Vagina (tissue), 2 donors: Measurements from ENCODE around the gene ARL5C.

Experiments
- POLR2A ChIP-seq, 2 donors: fragments of 450-650 bp; IDR thresholded peaks; one replicate each; pipeline ENCODE4 v1.6.1; 2017; ENCODE audit warnings: antibody characterized with exemption in 2 of 2, mild to moderate bottlenecking in 2 of 2, moderate library complexity in 2 of 2
- POLR2AphosphoS5 ChIP-seq, 2 donors: sonication (generic); formaldehyde crosslinking; IDR thresholded peaks; one replicate each; pipeline ENCODE4 v1.9.0; 2017; ENCODE audit warnings: antibody characterized with exemption in 2 of 2, mild to moderate bottlenecking in 2 of 2, low read depth in 1 of 2; ENCODE audit not compliant: insufficient read depth in 1 of 2
- TF ChIP-seq, protein P1 (sequence below), 3 experiments: fragments of 450-650 bp in 2 of 3; fragments of 200-600 bp in 1 of 3; sonication (generic) in 1 of 3; IDR thresholded peaks; one replicate each; pipeline ENCODE4 v1.5.1; 2017 to 2019; ENCODE audit warnings: antibody characterized with exemption in 3 of 3, mild to moderate bottlenecking in 2 of 3, moderate library complexity in 2 of 3

DNA sequence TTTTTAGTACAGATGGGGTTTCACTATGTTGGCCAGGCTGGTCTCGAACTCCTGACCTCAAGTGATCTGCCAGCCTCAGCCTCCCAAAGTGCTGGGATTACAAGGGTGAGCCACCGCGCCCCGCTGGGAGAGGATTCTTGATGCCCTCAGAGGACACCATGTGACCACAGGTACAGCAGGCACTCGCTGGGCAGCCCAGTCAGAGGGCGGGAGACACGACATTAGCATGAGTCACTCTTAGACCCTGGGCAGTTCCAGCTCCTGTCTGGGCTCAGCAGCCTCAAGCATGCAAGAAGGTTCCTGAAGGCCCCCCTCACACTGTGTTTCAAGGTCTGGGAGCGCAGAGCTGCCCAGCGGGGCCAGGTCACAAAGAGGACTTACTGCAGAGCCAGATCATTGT is 47.9 kb upstream of the ARL5C start:
- TF ChIP-seq, protein P1, sequence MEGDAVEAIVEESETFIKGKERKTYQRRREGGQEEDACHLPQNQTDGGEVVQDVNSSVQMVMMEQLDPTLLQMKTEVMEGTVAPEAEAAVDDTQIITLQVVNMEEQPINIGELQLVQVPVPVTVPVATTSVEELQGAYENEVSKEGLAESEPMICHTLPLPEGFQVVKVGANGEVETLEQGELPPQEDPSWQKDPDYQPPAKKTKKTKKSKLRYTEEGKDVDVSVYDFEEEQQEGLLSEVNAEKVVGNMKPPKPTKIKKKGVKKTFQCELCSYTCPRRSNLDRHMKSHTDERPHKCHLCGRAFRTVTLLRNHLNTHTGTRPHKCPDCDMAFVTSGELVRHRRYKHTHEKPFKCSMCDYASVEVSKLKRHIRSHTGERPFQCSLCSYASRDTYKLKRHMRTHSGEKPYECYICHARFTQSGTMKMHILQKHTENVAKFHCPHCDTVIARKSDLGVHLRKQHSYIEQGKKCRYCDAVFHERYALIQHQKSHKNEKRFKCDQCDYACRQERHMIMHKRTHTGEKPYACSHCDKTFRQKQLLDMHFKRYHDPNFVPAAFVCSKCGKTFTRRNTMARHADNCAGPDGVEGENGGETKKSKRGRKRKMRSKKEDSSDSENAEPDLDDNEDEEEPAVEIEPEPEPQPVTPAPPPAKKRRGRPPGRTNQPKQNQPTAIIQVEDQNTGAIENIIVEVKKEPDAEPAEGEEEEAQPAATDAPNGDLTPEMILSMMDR (IDR thresholded peaks at IDR 0.05), result no peak
- TF ChIP-seq POLR2A (IDR thresholded peaks at IDR 0.05) (no peak), POLR2AphosphoS5 (IDR thresholded peaks at IDR 0.05; ENCODE audit: insufficient read depth in 1 of 2, low read depth in 1 of 2) (no peak)
